Measurements from ENCODE around the gene BOD1L2. TPM values are rescaled to one million over a fixed set of nuclear protein-coding genes. Genes with fewer than 3 reads are reported as not detected.
A peak's percentile ranks its signal among the peaks of the same experiment; 100 is the strongest.

Gene BOD1L2
- total and polyA plus RNA-seq, 8 donors = not detected

GRCh38 chr18:57116598-57117132, 30.2 kb upstream of the BOD1L2 start:
- Histone ChIP-seq H3K4me1 (no peaks in the 10 kb centered on the region), H3K27ac (no peak overlapping the region), H3K4me3 (no peak overlapping the region), H3K9me3 (no peaks in the 10 kb centered on the region), H3K27me3 (peaks cover 4 to 21% of the 10 kb centered on the region in 2 donors), H3K36me3 (no peaks in the 10 kb centered on the region)
- ATAC-seq = no peak
- DNase-seq = no peak
- no peak for TF ChIP-seq CTCF (IDR thresholded peaks at IDR 0.05)
- intact Hi-C loops (cut with DNase I) = no loop called here

GRCh38 chr18:57121542-57122112, 25.3 kb upstream of the BOD1L2 start:
- no peaks in the 10 kb centered on the region for H3K9me3 ChIP-seq
- DNase-seq (peak in 1 of 4 donors; percentile 70), ATAC-seq (no peak)
- H3K36me3 ChIP-seq = no peaks in the 10 kb centered on the region
- no peak overlapping the region for H3K4me3 ChIP-seq
- intact Hi-C loops (cut with DNase I) = no loop called here
- peaks cover 9 to 46% of the 10 kb centered on the region in 2 donors for H3K27me3 ChIP-seq
- H3K27ac ChIP-seq = no peak overlapping the region
- H3K4me1 ChIP-seq = no peaks in the 10 kb centered on the region
- no peak for TF ChIP-seq CTCF (IDR thresholded peaks at IDR 0.05)

GRCh38 chr18:57122936-57123510, 23.9 kb upstream of the BOD1L2 start:
- no peak overlapping the region for H3K4me3 ChIP-seq
- no peaks in the 10 kb centered on the region for H3K9me3 ChIP-seq
- H3K27ac ChIP-seq = no peak overlapping the region
- H3K4me1 ChIP-seq = no peaks in the 10 kb centered on the region
- intact Hi-C loops (cut with DNase I) = no loop called here
- no peak for TF ChIP-seq CTCF (IDR thresholded peaks at IDR 0.05)
- DNase-seq = no peak
- peaks cover 9 to 60% of the 10 kb centered on the region in 2 donors for H3K27me3 ChIP-seq
- ATAC-seq = no peak
- H3K36me3 ChIP-seq = no peaks in the 10 kb centered on the region

GRCh38 chr18:57125627-57126026, 21.3 kb upstream of the BOD1L2 start:
- Histone ChIP-seq H3K4me1 (no peaks in the 10 kb centered on the region), H3K4me3 (no peak overlapping the region), H3K9me3 (no peaks in the 10 kb centered on the region), H3K36me3 (no peaks in the 10 kb centered on the region), H3K27me3 (peaks cover 9 to 60% of the 10 kb centered on the region in 2 donors), H3K27ac (no peak overlapping the region)
- intact Hi-C loops (cut with DNase I) = no loop called here
- DNase-seq (no peak), ATAC-seq (no peak)
- TF ChIP-seq CTCF (IDR thresholded peaks at IDR 0.05) = no peak

- ATAC-seq (no peak), DNase-seq (no peak)
- Histone ChIP-seq H3K27ac (no peak overlapping the region), H3K9me3 (no peaks in the 10 kb centered on the region), H3K27me3 (peaks cover 0 to 33% of the 10 kb centered on the region in 2 donors), H3K4me1 (no peaks in the 10 kb centered on the region), H3K4me3 (no peak overlapping the region), H3K36me3 (no peaks in the 10 kb centered on the region)
- intact Hi-C loops (cut with DNase I) = no loop called here
- no peak for TF ChIP-seq CTCF (IDR thresholded peaks at IDR 0.05)
Measured at GRCh38 chr18:57128220-57128932, 18.5 kb upstream of the BOD1L2 start.

Measured in left lung (tissue), 10 donors.